ENCODE data around the gene ASPG. TPM values are rescaled to one million over a fixed set of nuclear protein-coding genes. Genes with fewer than 3 reads are reported as not detected.

ASPG gene
- total RNA-seq, 2 experiments from 2014 or later = not detected

DNA sequence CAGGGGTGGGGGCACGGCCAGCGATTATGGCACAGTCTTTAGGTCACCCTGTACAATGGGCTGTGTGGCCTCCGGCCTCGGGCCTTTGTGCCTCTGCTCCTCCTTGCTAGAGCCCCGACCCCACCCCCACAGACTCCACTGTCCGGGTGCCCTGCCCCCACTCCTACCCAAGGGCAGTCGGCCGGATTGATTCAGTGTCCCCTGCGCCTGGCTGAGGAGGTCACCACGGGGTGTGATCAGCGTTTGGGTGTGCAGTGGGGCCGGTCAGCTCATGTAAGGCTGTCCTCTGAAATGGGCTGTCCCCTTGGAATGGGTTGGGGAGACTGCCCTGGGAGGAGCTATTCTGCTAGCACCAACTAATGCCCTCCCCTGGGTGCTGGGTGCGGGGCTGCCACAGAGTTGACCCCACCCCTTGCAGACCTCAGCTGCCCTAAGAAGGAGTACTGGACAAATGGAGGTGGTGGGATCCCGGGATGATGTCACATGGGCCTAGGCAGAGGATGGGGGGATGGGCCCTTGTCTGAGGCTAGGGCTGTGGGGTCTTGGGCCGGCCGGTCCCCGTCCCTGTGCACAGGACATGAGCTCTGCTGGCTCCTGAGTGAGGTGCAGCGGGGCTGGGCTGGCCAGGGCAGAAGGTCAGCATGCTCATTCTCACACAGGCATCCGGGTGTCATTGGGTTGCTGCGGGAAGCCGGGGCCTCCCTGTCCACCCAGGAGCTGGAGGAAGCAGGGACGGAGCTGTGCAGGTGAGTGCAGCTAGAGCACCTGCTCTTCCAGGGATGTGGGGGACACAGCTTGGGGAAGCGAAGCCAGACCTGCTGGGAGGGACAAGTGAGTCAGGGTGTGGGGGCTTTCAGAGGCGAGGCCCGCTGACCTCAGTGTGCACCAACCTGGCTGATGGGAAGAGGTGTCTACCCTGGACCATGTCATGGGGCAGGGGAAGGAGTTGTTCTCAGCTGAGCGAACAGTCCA is 23.4 kb downstream of the ASPG start:
- CTCF ChIA-PET = interaction anchor here (1.2 kb wide), 1 partner anchor 31 kb away, joined by 4 read pairs; no protein-coding TSS in a partner anchor
- Mint-ChIP-seq H3K4me1 (no peaks in the 10 kb centered on the region), H3K27me3 (no peaks in the 10 kb centered on the region), H3K4me3 (no peak overlapping the region), H3K9me3 (ENCODE audit: low read depth) (no peaks in the 10 kb centered on the region), H3K36me3 (no peaks in the 10 kb centered on the region), H3K27ac (no peak overlapping the region)
- ATAC-seq = no peak
- DNase-seq = no peak

DNA sequence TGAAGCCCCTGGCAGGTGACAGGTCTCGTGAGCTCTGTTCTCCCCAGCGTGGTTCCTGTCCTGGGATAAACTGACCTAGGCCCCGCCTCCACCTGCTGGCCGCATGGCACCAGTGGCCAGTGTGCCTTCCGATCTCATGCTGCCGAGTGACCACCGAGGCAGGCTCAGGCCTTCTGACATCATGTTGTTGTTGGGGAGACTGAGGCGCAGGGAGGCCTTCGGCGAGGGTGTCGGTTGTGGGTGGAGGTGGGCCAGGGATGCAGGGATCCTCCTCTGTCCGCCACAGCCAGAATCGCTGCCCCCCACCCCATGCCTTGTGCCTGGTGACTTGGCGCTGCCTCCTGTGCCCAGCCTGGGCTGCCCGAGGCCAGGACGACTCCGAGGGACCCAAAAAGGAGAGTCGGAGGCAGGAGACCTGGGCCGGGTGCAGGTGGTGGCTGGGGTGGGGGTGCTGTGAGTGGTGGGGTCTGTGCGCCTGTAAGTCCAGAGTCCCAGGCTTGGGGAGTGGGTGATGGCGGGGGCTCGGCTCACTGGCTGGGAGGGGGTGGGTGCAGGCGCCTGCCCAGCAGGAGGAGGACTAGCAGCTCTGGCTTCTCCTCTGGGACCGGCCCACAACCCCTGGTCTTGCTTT is 24.3 kb downstream of the ASPG start:
- Mint-ChIP-seq H3K36me3 (no peaks in the 10 kb centered on the region), H3K4me3 (no peak overlapping the region), H3K9me3 (ENCODE audit: low read depth) (no peaks in the 10 kb centered on the region), H3K4me1 (no peaks in the 10 kb centered on the region), H3K27ac (no peak overlapping the region), H3K27me3 (peaks cover 2% of the 10 kb centered on the region)
- CTCF ChIA-PET = interaction anchor here (1.2 kb wide), 1 partner anchor 32 kb away, joined by 4 read pairs; no protein-coding TSS in a partner anchor
- no peak for DNase-seq
- no peak for ATAC-seq

DNA sequence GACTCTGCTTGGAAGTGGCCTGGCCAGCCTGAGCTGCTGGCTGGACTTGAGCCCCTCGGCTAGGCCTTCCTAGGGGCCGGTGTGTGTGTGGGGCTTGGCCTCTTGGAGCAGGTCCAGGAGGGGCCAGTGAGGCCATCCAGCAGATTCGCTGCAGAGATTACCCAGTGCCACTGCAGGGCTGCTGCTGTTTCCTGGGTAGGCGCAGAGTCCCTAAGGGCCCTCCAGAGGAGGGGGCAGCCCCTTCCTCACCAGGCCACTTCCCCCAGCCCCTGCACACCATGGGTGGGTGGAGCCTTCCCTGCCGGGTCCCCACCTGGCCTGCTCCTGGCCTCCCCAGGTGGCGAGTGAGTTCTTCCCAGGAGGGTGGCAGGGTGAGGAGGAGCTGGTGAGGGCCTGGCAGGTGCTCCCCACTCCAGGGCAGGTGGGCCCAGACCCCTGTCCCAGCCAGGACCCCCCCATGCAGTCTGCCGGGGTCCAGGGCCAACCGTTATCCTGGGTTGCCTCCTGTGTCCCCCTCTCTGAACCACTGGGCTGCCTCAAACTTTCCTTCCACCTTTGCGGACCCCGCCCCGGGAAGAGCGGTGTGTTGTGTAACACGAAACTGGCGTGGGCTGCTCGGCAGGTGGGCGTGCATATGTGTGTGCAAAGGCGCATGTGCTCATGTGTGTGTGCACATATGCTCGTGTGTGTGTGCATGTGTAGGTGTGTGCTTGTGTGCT is 25.1 kb downstream of the ASPG start:
- peaks cover 10% of the 10 kb centered on the region for H3K27me3 Mint-ChIP-seq
- no peak overlapping the region for H3K4me3 Mint-ChIP-seq
- H3K4me1 Mint-ChIP-seq = no peaks in the 10 kb centered on the region
- no peak for ATAC-seq
- DNase-seq = no peak
- CTCF ChIA-PET = no interaction called here
- H3K9me3 Mint-ChIP-seq (ENCODE audit: low read depth) = no peaks in the 10 kb centered on the region
- H3K27ac Mint-ChIP-seq = no peak overlapping the region
- no peaks in the 10 kb centered on the region for H3K36me3 Mint-ChIP-seq

DNA sequence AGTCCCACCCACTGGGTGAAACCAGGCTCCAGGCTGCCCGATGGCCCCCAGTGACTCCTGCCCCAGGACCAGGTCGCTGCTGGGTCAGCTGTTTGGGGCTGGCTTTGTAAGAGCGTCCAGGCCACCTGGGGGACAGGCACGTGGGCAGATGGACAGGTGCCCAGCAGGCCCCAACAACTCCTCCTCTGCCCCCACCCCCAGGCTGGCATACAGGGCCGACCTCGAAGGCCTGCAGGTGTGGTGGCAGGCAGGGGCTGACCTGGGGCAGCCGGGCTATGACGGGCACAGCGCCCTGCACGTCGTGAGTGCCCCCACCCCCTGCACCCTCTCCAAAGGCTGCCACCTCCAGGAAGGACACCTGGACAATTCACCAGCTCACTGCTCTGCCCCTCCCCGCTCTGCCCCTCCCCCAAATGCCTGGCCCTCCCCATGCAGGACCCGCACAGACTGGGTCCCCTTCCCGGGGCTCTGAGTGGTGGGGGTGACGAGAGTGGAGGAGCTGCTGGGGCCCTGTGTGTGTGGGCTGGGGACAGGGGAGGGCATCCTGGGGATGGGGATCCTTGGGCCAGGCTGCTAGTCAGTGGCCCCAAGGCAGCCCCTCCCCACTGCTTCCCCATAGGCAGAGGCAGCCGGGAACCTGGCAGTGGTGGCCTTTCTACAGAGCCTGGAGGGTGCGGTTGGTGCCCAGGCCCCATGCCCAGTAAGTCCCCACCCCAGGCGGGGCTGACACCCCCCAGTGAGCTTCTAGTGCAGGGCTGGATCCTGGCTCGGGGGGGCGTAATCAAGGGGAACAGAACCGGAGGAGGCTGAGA is 26.0 kb downstream of the ASPG start:
- CTCF ChIA-PET = no interaction called here

DNA sequence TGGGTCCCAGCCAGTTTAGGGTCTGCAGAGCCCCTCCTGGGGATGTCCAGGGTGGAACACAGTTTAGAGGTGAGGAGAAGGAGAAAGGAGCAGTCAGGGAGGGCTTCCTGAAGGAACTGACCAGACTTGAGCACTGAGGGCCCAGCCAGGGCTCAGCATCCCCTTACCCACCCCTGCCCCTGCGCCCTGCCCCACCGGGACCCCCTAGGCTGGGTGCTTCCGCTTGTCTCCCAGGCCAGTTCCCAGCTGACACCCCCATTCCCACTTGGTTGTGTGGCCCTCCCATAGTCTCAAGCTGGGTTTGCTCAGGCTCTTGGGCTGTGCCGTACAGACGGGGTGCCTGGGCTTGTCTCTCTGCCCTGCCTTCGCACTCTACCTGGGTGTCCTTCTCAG is 26.6 kb downstream of the ASPG start:
- no peak for ATAC-seq
- Mint-ChIP-seq H3K36me3 (no peaks in the 10 kb centered on the region), H3K27me3 (peaks cover 17% of the 10 kb centered on the region), H3K27ac (no peak overlapping the region), H3K9me3 (ENCODE audit: low read depth) (no peaks in the 10 kb centered on the region), H3K4me1 (no peaks in the 10 kb centered on the region), H3K4me3 (no peak overlapping the region)
- no peak for DNase-seq
- CTCF ChIA-PET = no interaction called here

More for the DNA sequence above, 26.0 kb downstream of the ASPG start:
- DNase-seq = no peak
- H3K27ac Mint-ChIP-seq = no peak overlapping the region
- H3K4me3 Mint-ChIP-seq = no peak overlapping the region
- ATAC-seq = no peak
- H3K4me1 Mint-ChIP-seq = no peaks in the 10 kb centered on the region
- H3K9me3 Mint-ChIP-seq (ENCODE audit: low read depth) = no peaks in the 10 kb centered on the region
- peaks cover 17% of the 10 kb centered on the region for H3K27me3 Mint-ChIP-seq
- no peaks in the 10 kb centered on the region for H3K36me3 Mint-ChIP-seq

DNA sequence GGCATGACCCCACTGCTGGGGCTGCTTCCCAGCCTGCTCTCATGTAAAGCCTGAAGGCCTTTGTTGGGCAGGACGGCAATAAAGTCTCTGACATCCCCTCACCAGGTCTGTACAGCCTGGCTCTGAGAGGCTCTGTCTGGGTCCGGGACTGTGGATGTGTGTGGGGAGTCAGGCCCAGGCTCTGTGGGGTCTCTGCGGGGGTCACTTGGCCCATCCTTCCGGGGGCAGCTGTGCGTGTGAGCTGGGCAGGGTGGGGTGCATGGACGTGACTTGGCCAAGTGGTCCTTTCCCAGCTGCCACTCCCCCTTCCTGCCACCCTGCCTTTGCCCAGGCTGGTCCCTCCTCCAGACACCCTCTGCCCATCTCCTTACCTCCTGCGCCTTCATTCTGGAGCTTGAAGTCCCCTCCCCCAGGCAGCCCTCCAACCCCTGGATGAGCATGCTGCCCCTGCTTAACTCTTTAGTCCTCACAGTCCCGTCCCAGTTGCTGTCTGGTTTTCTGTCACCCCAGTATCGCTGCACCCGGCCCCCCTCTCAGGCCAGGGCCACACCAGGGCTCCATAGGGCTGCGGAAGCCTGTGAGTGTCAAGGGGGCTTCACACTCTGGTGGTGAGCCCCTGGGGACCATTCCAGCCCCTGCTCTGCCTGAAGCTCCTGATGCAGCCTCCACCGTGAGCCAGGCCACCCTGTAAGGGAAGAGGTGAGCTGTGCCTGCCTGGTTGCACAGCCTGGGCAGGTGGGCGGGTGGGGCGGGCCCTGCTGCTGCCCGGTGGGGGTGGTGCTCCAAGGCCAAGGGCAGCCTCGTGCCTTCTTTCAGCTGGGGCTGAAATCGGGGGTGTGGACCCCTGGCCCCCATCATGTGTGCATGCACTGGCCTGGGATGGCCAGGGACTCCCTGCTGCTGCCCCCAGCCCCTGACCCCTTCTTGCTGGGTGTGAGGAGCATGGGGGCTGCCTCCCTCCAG is 27.4 kb downstream of the ASPG start:
- Mint-ChIP-seq H3K27ac (no peak overlapping the region), H3K4me1 (no peaks in the 10 kb centered on the region), H3K9me3 (ENCODE audit: low read depth) (no peaks in the 10 kb centered on the region), H3K36me3 (no peaks in the 10 kb centered on the region), H3K27me3 (peaks cover 17% of the 10 kb centered on the region), H3K4me3 (no peak overlapping the region)
- ATAC-seq = no peak
- CTCF ChIA-PET = no interaction called here
- DNase-seq = no peak

- no peaks in the 10 kb centered on the region for H3K36me3 Mint-ChIP-seq
- H3K27ac Mint-ChIP-seq = no peak overlapping the region
- peaks cover 26% of the 10 kb centered on the region for H3K27me3 Mint-ChIP-seq
- no peaks in the 10 kb centered on the region for H3K9me3 Mint-ChIP-seq (ENCODE audit: low read depth)
- no peak overlapping the region for H3K4me3 Mint-ChIP-seq
- H3K4me1 Mint-ChIP-seq = no peaks in the 10 kb centered on the region
- DNase-seq (no peak), ATAC-seq (no peak)
- CTCF ChIA-PET = no interaction called here
Observed at GRCh38 chr14:104113631-104114420, 28.3 kb downstream of the ASPG start.

DNA sequence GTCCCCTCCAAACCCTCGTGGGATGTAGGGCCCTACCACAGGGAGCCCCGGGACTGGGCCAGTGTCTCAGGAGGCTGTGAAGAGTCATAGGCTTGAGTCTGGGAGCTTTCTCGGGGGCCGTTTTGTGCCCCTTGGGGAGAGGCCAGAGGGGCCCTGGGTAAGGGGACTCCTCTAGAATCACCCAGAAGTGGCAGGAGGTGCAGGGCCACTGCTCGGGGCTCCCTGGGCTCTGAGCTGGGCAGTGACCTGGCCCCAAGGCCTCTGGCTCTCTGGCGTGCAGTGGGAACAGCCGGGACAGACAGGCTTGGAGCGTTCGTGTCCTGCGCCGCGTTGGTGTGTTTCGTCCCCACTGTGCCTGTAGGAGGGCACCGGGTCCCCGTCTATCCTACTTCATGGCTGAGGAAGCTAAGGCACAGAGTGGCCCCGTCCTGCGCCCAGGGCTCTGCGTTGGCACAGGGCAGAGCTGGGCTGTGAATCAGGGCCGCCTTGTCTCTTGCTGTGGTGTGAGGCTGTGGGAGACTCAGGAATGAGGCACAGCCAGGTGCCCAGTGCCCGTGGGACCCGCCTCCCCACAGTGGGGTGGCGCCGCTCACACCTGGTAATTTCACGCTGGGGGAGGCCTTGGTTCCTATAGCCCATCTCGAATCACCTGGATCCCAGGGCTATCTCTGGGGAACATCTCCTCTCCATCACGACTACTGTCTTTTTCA is 29.1 kb downstream of the ASPG start:
- Mint-ChIP-seq H3K27ac (no peak overlapping the region), H3K27me3 (peaks cover 26% of the 10 kb centered on the region), H3K4me1 (no peaks in the 10 kb centered on the region), H3K4me3 (no peak overlapping the region), H3K9me3 (ENCODE audit: low read depth) (no peaks in the 10 kb centered on the region), H3K36me3 (no peaks in the 10 kb centered on the region)
- ATAC-seq (no peak), DNase-seq (no peak)
- CTCF ChIA-PET = no interaction called here

DNA sequence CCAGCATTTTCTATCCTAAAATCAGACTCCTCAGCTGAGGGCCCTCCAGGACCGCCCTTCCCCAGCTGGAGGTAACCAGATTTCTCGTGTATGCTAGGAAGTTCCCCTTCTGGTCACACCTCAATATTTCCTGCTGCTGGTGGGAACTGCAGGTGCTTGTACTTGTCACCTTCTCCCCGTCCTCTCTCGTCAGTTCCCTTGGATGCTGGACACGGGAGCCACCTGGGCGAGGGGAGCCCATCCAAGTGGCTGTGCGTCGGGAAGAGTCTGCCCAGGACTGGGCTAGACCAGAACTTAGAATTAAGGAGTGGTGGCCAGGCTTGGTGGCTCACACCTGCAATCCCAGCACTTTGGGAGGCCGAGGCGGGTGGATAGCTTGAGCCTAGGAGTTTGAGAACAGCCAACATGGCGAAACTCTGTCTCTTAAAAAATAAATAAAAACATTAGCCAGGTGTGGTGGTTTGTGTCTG is 29.7 kb downstream of the ASPG start:
- no peaks in the 10 kb centered on the region for H3K4me1 Mint-ChIP-seq

GRCh38 chr14:104115691-104116287 is 30.3 kb downstream of the ASPG start:
- H3K36me3 Mint-ChIP-seq = no peaks in the 10 kb centered on the region
- H3K9me3 Mint-ChIP-seq (ENCODE audit: low read depth) = no peaks in the 10 kb centered on the region
- H3K27ac Mint-ChIP-seq = no peak overlapping the region
- DNase-seq = no peak
- H3K27me3 Mint-ChIP-seq = peaks cover 29% of the 10 kb centered on the region
- H3K4me3 Mint-ChIP-seq = no peak overlapping the region
- ATAC-seq = no peak
- CTCF ChIA-PET = interaction anchor here (0.7 kb wide), 1 partner anchor 433 kb away, joined by 3 read pairs; no protein-coding TSS in a partner anchor
- no peaks in the 10 kb centered on the region for H3K4me1 Mint-ChIP-seq

More for the DNA sequence above, 29.7 kb downstream of the ASPG start:
- Mint-ChIP-seq H3K27ac (no peak overlapping the region), H3K9me3 (ENCODE audit: low read depth) (no peaks in the 10 kb centered on the region), H3K36me3 (no peaks in the 10 kb centered on the region), H3K4me3 (no peak overlapping the region), H3K27me3 (peaks cover 26% of the 10 kb centered on the region)
- ATAC-seq (no peak), DNase-seq (no peak)
- CTCF ChIA-PET = no interaction called here

Data from activated CD8-positive, alpha-beta memory T cell treated with anti-CD3 and anti-CD28 coated beads, Interleukin-2, amount 10 ng/mL, durations not matched to agents 7 days and 5 days (primary cell).